ENCODE results near the gene IL1RAPL2.

- no peak for TF ChIP-seq CTCF (IDR thresholded peaks at IDR 0.05)
- no peak for TF ChIP-seq POLR2A (IDR thresholded peaks at IDR 0.05)
These were observed 440.1 kb downstream of the IL1RAPL2 start for GRCh38 chrX:105006103-105006502.

Measured in thyroid gland (tissue), 4 donors.